ENCODE data around the gene TP53RK.

DNA sequence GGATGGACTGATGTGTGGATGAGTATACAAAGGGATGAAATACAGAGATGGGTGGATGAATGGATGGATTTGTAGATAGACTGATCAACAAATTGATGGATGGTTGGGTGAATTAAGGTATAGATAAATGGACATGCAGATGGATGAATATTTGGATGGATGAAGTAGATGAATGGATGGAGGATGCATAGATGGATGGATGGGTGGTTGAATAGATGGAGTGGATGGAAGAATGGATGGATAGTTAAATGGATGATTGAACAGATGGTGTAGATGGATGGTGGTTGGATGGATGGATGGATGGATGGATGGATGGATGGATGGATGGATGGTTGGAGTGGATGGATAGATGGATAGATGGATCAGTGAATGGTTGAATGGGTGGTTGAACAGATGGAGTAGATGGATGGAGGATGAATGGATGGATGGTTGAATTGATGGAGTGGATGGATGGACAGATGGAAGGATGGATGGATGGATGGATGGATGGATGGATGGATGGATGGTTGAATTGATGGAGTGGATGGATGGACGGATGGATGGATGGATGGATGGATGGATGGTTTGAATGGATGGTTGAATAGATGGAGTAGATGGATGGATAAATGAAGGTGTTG is 35.2 kb upstream of the TP53RK start:
- TF ChIP-seq, protein P1, sequence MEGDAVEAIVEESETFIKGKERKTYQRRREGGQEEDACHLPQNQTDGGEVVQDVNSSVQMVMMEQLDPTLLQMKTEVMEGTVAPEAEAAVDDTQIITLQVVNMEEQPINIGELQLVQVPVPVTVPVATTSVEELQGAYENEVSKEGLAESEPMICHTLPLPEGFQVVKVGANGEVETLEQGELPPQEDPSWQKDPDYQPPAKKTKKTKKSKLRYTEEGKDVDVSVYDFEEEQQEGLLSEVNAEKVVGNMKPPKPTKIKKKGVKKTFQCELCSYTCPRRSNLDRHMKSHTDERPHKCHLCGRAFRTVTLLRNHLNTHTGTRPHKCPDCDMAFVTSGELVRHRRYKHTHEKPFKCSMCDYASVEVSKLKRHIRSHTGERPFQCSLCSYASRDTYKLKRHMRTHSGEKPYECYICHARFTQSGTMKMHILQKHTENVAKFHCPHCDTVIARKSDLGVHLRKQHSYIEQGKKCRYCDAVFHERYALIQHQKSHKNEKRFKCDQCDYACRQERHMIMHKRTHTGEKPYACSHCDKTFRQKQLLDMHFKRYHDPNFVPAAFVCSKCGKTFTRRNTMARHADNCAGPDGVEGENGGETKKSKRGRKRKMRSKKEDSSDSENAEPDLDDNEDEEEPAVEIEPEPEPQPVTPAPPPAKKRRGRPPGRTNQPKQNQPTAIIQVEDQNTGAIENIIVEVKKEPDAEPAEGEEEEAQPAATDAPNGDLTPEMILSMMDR (conservative IDR thresholded peaks at IDR 0.05; ENCODE audit: low read depth, low read length): no peak
- no peak for TF ChIP-seq EZH2 (IDR thresholded peaks at IDR 0.05; ENCODE audit: borderline replicate concordance, low read depth, low read length, poor library complexity, severe bottlenecking)
